ENCODE measurements around the gene TMEM53. TPM values are rescaled to one million over a fixed set of nuclear protein-coding genes. Genes with fewer than 3 reads are reported as not detected.

Gene TMEM53
- total RNA-seq, 1 donor from 2014 or later: 14.1 TPM

DNA sequence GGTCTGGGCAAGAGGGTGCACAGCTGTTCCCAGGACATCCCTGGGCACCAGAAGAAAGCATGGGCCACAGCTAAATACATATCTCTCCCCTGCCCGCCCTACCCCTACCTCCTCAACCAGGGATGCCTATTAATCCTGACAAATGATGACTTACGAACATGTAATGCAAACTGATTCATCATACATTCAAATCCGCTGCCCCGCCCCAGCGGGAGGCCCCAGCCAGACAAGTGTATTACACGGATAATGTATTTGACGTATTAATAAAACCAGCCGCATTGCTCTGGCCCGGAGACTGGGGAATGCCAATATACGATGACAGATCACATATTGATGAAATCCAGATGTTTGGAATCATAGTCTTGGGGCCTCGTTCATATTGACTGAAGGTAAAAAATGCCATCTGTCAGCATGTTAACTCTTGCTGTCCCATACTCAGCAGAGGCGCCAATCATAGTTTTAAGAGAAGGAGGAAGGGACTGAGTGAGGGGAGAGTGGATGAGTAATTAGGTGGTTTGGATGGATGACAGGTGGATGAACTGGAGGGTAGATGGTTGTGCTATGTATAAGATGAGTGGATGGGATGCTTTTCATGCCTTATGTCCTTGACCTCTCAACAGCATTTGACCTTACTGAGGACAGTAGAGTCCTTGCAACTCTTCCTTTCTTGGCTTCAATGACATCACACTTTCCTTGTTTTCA, 68.2 kb downstream of the TMEM53 start:
- Mint-ChIP-seq H3K27me3 (ENCODE audit: low read depth) (peaks cover 3% of the 10 kb centered on the region), H3K27ac (ENCODE audit: unreplicated experiment) (no peak overlapping the region), H3K4me1 (no peaks in the 10 kb centered on the region), H3K9me3 (no peaks in the 10 kb centered on the region), H3K4me3 (no peak overlapping the region), H3K36me3 (ENCODE audit: low read depth) (no peaks in the 10 kb centered on the region)
- TF ChIP-seq CTCF (conservative IDR thresholded peaks at IDR 0.05): no peak
- no peak for DNase-seq (ENCODE audit: low read depth, low spot score)

DNA sequence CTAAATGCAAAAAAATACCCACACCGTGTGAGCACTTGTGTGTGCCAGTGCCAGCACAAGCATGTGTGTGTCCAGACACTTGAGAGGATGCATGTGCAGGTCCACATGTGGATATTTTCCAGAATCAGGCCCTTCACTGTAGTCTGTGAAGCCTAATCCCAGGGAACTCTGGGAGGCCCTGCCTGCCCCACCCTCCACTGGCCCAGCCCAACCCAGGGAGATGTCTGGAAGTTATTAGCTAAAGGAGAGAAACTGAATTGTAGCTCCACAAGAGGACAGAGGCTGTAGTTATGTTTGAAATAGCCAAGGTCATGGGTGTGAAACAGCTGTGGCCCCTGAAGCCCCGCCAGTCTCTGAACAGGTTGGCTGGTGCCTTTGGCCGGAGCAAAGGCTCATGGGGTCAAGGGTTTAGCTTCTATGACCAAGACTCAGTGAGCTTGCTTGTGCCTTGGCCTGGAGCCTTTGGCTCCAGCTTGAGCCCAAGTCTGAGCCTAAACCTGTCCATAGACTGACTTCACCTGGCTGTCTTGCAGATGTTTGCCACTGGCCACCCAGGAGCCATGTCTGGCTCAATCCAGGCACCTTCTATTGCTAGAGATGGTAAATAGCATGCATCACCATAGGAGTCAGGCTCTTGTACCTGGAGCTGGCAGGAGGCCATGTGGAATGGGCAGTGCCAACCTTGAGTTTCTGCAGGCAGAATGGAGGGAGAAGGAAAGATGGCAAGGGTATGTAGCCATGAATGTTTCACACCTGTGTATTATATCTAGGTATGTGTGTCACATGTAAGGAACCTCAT, 69.9 kb downstream of the TMEM53 start:
- H3K36me3 Mint-ChIP-seq (ENCODE audit: low read depth): no peaks in the 10 kb centered on the region
- no peak for TF ChIP-seq CTCF (conservative IDR thresholded peaks at IDR 0.05)
- H3K4me1 Mint-ChIP-seq: no peaks in the 10 kb centered on the region
- no peak overlapping the region for H3K27ac Mint-ChIP-seq (ENCODE audit: unreplicated experiment)
- H3K9me3 Mint-ChIP-seq: no peaks in the 10 kb centered on the region
- no peak overlapping the region for H3K4me3 Mint-ChIP-seq
- DNase-seq (ENCODE audit: low read depth, low spot score): no peak
- H3K27me3 Mint-ChIP-seq (ENCODE audit: low read depth): peaks cover 3% of the 10 kb centered on the region

- Mint-ChIP-seq H3K4me3 (no peak overlapping the region), H3K4me1 (no peaks in the 10 kb centered on the region), H3K27ac (ENCODE audit: unreplicated experiment) (no peak overlapping the region), H3K27me3 (ENCODE audit: low read depth) (no peaks in the 10 kb centered on the region), H3K9me3 (no peaks in the 10 kb centered on the region), H3K36me3 (ENCODE audit: low read depth) (no peaks in the 10 kb centered on the region)
- TF ChIP-seq CTCF (conservative IDR thresholded peaks at IDR 0.05): no peak
- DNase-seq (ENCODE audit: low read depth, low spot score): no peak
Measured at GRCh38 chr1:44603718-44604117, 70.6 kb downstream of the TMEM53 start.

Other genes with a start within 250 kb of the TMEM53 start
- gene ARMH1, start 233 bp upstream of the TMEM53 start, total RNA-seq: 5.6 and 5.9 TPM in 2 replicates
- gene RNU5D-1, start 56.7 kb upstream of the TMEM53 start, total RNA-seq: not detected in 2 replicates
- 88.7 and 92.7 TPM in 2 replicates for gene KIF2C, start 65.4 kb upstream of the TMEM53 start, total RNA-seq
- 2,216 and 2,317 TPM in 2 replicates for gene RPS8, start 101.1 kb upstream of the TMEM53 start, total RNA-seq
- gene BEST4, start 113.7 kb upstream of the TMEM53 start, total RNA-seq: 0.14 and 0.23 TPM in 2 replicates
- 15.3 and 15.7 TPM in 2 replicates for gene PLK3, start 125.9 kb upstream of the TMEM53 start, total RNA-seq
- gene DYNLT4, start 132.9 kb upstream of the TMEM53 start, total RNA-seq: not detected in 2 replicates
- gene BTBD19, start 134.0 kb upstream of the TMEM53 start, total RNA-seq: 5.5 and 6.5 TPM in 2 replicates
- gene PTCH2, start 168.8 kb upstream of the TMEM53 start, total RNA-seq: 1.4 and 2.0 TPM in 2 replicates